GM18909 (cell line): ENCODE data around the gene CEP19.

Source experiments
- ATAC-seq: cut with Tn5 transposase; IDR thresholded peaks from one replicate; pipeline ENCODE4 v1.9.1; 2021; ENCODE audit warnings: mild to moderate bottlenecking; ENCODE audit not compliant: unreplicated experiment, poor library complexity

CEP19 gene

GRCh38 chr3:196667056-196667825, 44.8 kb downstream of the CEP19 start:
- no peak for ATAC-seq

- ATAC-seq, result no peak
Observed at GRCh38 chr3:196666001-196666867, 45.8 kb downstream of the CEP19 start.

- ATAC-seq, result no peak
Observed at GRCh38 chr3:196662711-196663571, 49.1 kb downstream of the CEP19 start.

GRCh38 chr3:196662033-196662432, 50.0 kb downstream of the CEP19 start:
- no peak for ATAC-seq

- ATAC-seq, result no peak
Observed at GRCh38 chr3:196661400-196661799, 50.6 kb downstream of the CEP19 start.

- no peak for ATAC-seq
Observed at GRCh38 chr3:196660381-196661166, 51.5 kb downstream of the CEP19 start.

GRCh38 chr3:196659901-196660351, 52.1 kb downstream of the CEP19 start:
- no peak for ATAC-seq
